Anterior cingulate cortex (tissue), 58 donors: ENCODE results near the gene KRTAP13-4.

Experiments used
- DNase-seq, 58 donors: peaks; one replicate each; lab custom pipeline; 2025; lab: John Stamatoyannopoulos, UW

Gene KRTAP13-4, protein sequence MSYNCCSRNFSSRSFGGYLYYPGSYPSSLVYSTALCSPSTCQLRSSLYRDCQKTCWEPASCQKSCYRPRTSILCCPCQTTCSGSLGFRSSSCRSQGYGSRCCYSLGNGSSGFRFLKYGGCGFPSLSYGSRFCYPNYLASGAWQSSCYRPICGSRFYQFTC

DNA sequence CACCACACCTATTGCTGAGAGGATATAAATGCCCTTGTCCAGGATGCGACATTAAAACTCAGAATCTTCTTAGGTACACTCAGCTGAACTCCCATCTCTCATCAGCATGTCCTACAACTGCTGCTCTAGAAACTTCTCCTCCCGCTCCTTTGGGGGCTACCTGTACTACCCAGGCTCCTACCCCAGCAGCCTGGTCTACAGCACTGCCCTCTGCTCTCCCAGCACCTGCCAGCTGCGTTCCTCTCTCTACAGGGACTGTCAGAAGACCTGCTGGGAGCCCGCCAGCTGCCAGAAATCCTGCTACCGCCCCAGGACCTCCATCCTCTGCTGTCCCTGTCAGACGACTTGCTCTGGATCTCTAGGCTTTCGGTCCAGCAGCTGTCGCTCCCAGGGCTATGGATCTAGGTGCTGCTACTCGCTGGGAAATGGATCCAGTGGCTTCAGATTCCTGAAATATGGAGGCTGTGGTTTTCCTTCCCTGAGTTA lies at the start of gene KRTAP13-4:
KRTAP13-4 (plus strand) TSS at position 51 of the 486 bp plus-strand sequence; CDS start at position 107, 56 bp downstream.
- no peak for DNase-seq

DNA sequence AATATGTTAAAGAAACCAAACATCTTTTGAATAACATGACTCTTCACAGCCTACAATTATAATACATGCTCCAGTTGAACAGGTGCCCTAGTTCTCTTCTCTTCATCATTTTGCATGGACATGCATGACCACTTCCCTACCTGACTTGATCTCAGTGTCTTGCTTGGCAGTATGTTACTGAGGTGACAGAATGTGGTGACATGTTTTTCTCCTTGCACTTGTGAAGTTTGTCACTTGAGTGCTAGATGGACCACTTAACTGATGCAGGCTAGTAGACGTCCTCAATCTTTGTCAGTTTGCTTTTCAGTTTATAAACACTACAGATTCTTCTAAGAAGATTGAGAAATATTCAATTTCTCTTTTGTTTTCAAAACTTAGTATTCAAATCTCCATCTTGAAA lies 47.8 kb upstream of the KRTAP13-4 start:
- DNase-seq, result no peak

DNA sequence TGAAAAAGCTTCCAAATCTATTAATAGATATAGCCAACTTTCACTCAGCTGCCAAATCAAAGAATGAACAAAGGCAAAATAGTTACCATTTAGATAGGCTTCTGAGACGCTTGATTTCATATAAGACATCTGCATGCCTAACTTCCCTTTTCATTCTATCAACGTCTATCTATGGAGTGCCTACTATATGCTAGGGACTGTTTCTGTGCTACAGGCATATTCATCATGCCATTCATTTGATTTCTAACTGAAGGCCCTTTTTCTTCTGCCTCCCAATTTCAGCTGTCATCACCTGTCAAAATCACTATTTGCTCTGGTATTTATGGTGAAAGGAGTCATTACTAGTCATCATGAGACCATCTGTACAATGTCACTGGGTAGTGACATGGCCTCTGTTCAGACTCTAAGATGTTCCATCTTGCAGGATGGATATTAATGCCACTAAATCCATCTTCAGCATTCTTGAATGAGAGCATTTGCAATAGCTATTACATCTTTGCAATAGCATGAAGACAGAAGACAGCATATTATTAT lies 38.5 kb upstream of the KRTAP13-4 start:
- no peak for DNase-seq

DNA sequence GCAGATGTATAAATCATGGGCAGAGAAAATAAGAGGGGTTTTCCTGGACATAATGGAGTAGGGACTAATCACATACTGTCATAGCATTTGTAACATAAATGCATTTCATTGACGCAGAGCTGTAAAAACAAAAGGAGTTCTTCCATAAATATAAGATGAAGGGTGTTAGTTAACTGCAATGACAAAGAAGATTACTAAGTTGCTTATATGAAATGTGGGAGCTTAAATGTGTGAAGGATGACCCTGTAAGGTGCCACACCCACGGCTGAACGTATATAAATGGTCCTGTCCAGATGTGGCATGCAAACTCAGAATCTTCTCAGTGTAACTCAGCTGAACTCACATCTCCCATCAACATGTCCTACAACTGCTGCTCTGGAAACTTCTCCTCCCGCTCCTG lies 34.3 kb upstream of the KRTAP13-4 start, which contains the start of gene KRTAP13-1:
KRTAP13-1 (plus strand) TSS at position 301 of the 400 bp plus-strand sequence; CDS start at position 357, 56 bp downstream.
- no peak for DNase-seq

DNA sequence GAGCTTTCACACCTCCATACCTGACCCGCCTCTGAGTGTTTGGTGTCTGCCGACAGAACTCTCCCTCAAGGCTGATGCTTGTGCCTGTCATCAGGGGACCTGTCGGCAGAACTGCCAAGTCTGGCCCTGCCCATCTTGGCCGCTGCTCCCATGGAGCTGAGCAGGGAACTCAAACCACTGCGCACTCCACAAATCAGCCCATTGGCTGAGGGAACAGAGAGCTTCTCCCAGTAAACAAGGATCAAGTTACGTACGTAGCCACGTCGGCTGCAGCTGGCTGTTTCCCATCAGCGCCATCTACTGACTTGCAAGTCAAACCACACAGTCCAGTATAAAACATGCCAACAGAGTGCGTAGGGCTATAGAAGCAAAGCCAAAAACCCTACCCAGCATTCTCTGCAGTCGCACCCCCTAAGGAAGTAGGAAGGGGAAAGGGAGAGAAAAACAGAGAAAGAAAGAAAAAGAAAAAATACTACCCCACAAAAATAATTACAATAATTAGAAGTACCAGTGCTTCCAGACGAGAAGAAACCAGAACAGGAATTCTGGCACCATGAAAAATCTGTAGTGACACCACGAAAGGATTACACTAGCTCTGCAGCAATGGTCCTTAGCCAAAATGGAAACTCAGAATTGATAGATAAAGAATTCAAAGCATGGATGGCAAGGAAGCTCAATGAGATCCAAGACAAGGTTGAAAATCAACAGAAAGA lies 21.1 kb upstream of the KRTAP13-4 start:
- peak in 1 of 58 donors; percentile 0 for DNase-seq

DNA sequence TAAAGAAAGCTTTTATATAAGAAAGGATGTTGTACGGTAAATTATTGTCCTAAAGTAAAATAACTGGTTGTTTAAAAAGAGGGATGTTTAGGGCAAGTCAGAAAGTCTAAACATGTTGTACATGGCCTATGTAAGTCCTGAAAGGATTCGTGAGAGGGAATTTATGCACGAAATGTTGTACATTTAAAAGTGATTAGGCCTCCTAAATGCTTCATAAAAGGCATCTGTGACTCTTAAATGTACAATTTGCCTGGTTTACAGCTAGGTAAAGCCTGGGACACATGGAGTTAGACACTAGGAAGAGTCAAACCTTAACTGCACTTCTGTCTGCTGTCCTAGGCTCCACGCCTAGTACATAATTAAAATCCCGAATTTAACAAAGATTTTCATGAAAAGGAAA lies 14.0 kb upstream of the KRTAP13-4 start:
- DNase-seq, result no peak

DNA sequence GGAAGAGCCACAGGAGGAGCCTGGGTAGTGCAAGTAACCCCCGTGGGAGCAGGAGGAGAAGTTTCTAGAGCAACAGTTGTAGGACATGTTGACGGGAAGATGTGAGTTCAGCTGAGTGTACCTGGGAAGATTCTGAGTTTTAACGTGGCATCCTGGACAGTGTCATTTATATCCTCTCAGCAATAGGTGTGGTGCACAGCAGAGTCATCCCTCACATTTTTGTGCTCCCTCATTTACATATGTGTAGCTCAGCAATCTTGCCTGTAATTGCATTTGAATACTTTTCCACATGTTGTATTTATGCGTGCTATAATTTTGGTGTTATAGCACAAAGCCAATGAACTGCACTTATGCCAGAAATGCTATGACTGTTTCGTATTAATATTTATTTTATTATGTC lies 4.2 kb upstream of the KRTAP13-4 start, which contains the start of gene KRTAP13-3:
KRTAP13-3 (minus strand) TSS at position 101 of the 400 bp plus-strand sequence; CDS start at position 87, 14 bp downstream.
- no peak for DNase-seq

DNA sequence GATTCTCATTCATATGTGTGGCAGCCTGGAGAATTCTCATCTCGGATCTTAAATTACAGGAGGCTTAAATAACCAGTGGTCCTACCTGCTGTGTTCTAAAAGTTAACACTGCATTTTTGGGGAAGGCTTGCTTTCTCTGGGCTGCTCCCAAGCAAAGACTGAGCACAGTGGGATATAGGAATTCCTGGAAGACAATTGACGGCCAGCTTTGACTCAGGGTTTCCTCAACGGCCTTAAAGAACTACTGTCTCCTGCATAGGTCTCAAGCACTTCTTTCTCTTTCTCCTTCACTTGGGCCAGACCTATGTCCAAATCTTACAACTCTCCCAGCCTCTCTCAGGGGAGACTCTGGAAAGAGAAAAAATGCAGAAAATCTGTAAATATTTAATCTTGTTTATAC lies 3.3 kb upstream of the KRTAP13-4 start:
- no peak for DNase-seq

DNA sequence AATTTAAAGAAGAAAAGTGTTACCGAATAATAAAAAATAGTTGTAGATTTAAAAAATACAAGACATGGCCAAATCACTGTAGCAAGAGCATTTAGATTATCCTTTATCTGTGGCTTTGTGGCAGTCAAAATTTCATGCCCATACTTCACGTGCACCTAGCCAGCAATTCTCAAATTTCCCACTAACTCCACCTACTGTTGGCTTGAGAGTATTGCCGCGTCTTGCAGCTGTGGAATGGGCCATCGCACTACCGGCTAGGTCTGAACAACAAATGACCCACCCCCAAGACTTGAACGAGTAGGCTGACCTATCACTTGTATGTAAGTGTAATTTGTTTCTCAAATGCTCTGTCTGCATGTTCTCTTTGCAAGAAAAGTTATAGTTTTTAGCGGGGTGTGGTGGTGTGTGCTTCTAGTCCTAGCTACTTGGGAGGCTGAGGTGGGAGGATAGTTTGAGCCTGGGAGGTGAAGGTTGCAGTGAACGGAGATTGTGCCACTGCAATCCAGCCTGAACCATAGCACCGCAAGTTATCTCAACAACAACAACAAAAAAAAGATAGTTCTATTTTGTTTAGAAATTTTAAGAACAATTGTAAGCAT lies 4.1 kb downstream of the KRTAP13-4 start:
- DNase-seq, result no peak

DNA sequence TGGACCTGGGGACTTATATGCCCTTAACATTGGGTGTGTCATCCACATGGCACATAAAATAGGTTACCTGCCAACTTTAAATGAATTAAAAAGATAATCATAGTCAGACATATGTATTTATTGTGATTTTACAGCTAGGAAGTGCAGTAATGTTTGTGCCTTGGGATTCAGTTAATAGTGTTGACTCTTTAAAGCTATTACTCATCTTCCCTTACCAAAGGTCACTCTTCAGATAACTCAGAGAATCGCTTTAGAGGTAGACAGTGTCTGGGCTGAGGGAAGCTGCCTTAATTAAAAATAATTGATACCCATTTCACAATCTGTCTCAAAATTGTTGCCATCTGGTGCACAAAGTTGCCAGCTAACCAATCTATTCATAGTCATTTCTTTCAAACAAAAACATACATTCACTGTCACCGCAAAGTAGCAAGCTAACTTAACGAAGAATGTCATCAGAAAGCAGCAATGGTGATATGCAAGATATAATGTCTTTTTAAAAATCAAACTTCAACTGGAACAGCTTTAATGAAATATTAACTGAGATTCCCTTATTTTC lies 7.1 kb downstream of the KRTAP13-4 start:
- DNase-seq, result no peak

DNA sequence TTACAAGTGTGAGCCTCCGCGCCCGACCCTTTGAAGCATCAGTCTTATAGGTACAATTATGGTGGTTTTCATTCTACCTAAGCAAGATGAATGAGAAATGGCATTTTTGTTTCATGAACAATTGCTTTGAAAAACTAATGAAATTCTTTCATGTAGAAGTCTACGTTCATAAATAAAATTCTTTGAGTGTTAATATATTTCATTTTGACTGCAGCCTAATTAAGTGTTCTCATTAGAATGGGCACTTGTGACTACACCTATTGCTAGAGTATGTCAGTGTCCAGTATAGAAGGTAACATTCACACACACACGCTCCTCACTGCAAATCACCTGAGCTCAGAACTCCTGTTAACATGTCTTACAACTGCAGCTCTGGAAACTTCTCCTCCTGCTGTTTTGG lies 10.0 kb downstream of the KRTAP13-4 start, which contains the start of gene KRTAP15-1:
KRTAP15-1 (plus strand) TSS at position 301 of the 400 bp plus-strand sequence; CDS start at position 354, 53 bp downstream.
- no peak for DNase-seq

DNA sequence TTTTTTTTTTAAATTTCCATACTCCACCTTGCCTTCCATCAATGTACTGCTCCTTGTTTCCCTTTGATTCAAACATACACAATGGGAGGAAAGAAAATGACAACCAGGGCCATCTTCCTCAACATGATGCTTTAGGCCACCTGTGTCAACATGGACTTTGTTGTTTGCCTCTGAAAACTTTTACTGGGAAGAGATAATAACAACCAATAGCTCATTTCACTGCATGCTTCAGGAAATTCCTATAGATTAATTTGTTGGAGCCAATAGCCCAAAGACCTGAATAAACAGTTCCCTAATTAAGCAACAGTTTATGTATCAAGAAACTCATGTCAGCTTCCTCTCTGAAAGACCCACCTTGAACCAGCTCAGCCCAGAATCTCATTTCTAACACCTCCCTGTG lies 13.2 kb downstream of the KRTAP13-4 start:
- DNase-seq, result no peak

DNA sequence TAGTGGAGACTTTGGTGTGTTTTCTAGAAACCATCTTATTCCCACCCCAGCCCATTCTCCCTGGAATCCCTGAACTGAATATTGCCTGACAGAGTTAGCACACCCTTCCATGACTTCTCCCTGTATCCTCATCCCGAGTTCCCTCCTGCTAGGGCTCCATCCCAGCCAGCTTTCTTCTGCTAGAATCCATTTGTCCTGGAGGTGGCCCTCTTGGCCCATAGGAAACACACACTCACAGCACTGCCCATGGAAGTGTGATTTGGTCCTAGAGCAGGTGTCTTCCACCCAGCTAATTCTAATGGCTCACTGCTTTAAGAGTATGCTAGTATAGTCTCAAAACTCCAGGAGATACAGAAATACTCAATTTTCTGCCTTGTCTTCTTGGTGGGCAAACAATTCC lies 14.2 kb downstream of the KRTAP13-4 start:
- no peak for DNase-seq

DNA sequence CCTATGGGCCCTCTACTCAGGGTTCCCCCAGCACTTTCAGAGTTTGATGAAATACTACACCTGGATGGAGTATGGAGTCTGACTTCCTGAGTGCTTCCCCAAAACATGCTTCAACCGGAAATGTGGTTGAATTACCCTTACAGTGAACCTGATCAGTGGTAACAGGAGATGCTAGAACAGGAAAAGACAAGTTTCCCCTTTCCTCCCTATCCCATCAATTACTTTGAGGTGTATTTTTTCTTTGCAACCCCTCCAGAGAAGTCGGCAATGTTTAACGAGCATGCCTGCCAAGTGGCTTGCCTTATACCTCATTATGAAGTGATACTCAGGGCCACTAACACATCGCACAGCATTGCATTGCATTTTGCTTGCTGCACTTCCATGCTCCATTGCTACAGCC lies 17.0 kb downstream of the KRTAP13-4 start:
- no peak for DNase-seq

DNA sequence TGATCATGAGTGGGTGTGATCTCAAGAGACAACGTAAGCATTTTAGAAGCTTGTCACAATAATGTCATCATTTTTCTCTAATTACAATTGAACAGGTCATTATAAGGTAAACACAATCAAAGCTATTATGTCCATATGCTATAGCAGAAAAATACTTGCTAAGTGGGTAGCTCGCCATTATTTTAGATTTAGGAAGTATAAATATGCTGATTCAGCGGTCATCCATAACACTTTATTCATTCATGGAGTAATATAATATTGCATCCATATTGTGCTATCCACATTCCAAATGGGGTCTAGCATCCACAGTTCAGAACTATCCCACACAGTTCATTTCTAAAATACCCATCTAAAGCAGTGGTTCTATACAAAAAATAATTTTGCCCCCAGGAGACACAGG lies 18.5 kb downstream of the KRTAP13-4 start:
- DNase-seq, result no peak

DNA sequence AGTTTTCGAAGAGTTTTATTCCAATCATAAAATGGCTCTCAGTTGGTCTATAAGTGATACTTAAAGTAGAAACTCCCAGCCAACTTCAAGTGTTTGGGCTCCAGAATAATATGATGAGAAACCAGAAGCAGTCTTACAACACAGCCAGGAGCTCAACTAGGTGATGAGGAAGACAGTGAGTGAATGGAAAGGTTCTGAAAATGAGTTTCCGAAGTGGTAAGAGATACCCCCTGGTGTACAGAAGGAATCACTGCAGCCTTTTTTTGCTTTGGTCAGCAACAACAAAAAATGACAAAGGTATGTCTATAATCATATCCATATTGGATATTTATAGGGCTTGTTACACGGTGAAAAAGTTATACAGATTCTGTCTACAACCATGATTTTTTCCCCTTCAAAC lies 33.7 kb downstream of the KRTAP13-4 start:
- no peak for DNase-seq

DNA sequence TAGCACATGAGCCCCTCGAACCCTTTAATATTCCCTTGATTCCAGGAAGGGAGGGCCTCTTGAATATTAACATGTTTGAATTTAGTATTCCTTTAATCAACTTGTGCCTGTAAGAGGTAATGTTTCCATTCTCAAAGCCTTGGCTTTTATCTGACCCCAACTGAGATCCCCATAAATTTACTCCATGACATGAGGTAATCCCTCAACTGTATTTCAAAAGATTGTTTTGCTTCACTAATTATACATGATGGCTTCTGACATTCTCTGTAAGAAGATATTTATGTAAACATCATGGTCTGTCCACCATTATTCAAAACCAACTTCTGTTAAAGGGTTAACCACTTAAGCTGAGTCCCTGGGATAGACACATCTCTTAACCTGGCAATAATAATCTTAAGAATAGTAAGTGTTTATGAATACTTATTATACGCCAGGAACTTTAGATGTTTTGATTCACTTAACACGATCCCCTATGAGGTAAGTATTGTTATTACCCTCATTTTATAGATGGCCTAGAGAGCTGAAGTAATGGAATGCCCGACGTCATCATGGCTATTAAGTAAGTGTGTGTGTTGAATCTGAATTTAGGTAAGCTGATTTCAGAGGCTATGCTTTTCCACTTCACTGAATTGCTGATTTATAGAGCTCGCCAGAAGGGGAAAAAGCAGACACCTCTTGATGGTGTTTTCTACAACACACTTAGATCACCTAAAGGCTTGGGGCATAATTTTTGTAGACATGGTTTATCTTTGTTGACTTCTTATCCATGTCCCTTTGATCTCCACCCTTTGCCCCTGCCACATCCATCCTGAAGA lies 39.1 kb downstream of the KRTAP13-4 start:
- no peak for DNase-seq

DNA sequence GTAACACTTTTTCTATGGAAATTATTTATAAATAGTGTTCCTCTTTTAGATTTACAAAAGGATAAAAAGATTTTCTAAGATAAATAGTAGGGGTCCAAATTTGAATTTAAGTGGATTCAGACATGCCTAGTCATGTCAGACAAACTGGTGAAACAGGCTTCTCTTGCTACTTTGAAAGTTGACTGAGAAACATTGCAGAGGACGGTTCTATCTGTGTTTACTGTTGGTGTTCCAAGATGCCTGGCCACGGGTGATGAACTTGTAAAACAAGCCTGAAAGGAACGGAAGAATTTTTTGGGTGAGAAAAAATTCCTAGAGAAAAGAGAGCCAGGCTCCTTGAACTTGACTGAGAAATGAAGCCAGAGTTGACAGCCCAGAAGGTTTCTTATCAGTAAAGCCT lies 48.0 kb downstream of the KRTAP13-4 start:
- DNase-seq, result no peak

DNA sequence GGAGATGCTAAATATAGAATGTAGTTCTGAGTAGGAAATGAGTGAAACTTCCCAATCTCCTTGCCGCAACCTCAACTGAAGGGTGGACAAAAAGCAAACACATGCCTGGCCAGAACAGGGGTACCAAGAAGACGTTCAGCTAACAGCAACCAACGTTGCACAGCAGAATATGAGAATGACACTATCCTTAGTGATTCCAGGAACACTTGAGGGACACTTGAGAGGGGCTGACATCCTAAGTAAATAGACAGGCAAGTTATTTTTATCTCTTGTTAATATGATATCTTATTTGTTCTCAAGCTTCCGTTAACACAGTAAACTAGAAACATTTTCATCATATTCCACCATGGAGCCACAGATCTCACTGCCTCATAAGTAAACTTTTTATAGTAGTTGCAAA lies 49.2 kb downstream of the KRTAP13-4 start:
- DNase-seq, result no peak

DNA sequence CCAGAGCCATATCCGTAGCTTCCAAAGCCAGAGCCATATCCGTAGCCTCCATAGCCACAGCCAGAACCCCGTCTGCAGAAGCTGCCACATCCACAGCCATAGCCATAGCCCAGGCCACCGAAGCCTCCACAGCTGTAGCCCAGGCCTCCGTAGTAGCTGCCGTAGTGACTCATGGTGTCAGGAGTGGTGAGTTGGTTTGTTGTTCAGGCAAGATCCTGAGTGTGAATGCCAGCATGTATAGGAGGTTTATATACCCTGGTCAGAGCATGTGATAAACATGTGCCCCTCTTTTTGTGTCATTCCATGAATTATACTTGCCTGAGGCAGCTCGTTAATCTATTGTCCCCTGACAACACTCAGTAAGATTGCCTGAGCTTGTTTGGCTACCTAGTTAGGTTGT lies 50.1 kb downstream of the KRTAP13-4 start, which contains the start of gene KRTAP19-1:
KRTAP19-1 (minus strand) TSS at position 223 of the 400 bp plus-strand sequence; CDS start at position 173, 50 bp downstream.
- no peak for DNase-seq
